GM21528 (cell line): ENCODE data around the gene BMPR2.
"Not testable (repeated sequence)": the region's sequence is repeated elsewhere in the genome, so short reads cannot be mapped to it uniquely, and the experiment has no call there.

Experiments used
- ATAC-seq: cut with Tn5 transposase; IDR thresholded peaks from one replicate; pipeline ENCODE4 v1.9.1; 2021; ENCODE audit warnings: mild to moderate bottlenecking, moderate library complexity; ENCODE audit not compliant: unreplicated experiment, low FRiP score

BMPR2 gene

DNA sequence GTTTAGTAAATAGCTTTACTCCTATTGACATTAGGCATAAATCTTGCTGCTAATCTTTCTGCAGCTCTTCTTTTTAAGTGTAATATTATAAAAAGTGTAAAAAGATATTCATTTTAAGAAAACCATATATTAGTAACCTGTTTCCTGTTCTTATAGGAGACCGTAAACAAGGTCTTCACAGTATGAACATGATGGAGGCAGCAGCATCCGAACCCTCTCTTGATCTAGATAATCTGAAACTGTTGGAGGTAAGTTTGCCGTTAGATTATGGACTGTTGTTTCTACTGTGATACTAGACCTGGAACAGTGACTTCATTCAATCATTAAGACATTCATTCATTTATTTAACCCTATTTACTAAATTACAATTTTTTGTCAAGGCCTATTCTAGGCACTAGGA is 138.6 kb downstream of the BMPR2 start:
- no peak for ATAC-seq

DNA sequence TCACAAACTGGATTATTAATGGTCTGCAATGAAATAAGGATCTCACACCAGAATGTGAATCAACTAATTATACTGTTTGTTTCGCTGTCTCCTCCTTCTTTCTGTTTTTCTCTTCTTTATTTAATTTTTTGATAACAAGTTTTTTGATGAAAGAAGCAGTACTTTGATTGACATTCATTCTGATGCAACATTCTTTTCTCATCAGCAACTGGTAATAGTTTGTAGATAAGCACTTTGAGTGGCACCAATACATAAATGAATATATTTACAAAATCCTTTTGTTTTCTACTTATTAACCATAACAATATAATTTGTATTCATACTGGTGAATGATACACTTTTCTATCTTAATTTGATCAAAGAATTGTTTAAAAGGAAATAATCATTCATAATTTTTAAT is 143.3 kb downstream of the BMPR2 start:
- no peak for ATAC-seq

DNA sequence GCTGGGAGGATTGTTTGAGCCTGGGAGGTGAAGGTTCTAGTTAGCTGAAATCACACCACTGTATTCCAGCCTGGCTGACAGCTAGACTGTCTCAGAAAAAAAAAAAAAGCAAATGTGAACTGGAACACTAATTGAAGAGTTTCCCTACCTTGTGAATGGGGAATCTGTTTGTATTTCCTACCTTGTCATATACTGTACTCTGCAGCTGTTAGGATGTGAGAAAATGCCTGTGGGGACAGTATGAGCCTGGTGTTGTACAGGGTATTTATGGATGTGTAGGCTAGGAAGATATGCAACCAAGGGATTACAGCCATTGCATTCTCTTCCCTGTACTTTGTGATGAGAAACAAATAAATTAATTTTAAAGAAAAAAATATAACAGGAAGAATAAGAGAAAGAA is 145.3 kb downstream of the BMPR2 start:
- no peak for ATAC-seq

DNA sequence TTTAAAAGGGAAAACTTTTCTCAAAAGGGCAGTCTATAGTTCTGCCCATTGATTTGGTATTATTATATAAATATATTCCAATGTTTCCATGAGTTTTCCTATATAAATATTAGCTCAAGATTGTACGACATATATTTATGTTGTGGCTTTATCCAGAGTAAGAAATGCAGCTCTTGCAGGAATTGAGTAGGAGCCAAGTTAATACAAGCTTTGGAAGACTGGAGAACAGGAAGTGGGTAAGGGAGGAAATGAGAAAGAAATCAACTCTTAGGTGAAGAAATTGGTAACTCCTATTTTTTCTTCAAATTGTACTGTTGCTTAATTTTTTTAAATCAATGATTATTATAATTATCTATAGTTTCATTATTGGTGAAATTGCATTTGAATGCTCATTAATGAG is 153.3 kb downstream of the BMPR2 start:
- ATAC-seq, result no peak

DNA sequence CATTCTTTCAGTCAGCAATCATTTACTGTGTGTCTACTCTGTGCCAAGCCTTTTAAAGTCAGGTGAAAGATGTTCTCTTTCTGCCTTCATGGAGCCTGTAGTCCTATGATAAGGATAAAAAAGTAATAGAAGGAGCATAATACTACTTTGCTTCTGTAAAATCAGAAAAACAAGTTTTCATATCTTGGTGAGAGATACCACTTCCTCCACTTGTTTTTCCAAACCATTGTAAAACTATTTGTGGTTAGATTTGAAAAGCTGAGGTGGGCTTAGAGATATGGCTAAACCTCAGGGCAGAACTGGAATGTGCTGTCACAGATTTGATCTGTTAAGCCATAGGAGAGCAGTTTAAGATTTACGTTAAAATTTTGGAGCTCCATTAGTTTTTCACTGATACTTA is 153.9 kb downstream of the BMPR2 start:
- no peak for ATAC-seq

DNA sequence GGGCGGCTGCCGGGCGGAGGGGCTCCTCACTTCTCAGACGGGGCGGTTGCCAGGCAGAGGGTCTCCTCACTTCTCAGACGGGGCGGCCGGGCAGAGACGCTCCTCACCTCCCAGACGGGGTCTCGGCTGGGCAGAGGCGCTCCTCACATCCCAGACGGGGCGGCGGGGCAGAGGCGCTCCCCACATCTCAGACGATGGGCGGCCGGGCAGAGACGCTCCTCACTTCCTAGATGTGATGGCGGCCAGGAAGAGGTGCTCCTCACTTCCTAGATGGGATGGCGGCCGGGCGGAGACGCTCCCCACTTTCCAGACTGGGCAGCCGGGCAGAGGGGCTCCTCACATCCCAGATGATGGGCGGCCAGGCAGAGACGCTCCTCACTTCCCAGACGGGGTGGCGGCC is 159.2 kb downstream of the BMPR2 start:
- not testable (repeated sequence) for ATAC-seq

DNA sequence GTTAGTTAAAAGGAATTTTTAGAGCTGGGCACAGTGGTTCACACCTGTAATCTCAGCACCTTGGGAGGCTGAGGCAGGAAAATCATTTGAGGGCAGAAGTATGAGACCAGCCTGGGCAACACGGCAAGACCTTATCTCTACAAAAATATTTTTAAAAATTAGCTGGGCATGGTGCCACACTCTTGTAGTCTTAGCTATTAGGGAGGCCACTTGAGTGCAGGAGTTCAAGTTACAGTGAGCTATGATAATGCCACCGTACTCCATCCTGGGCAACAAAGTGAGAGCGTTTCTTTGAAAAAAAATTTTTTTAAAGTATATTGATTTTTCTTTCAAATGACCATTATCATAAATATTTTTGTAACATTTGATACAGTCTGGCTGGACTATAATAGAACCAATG is 165.0 kb downstream of the BMPR2 start:
- no peak for ATAC-seq

DNA sequence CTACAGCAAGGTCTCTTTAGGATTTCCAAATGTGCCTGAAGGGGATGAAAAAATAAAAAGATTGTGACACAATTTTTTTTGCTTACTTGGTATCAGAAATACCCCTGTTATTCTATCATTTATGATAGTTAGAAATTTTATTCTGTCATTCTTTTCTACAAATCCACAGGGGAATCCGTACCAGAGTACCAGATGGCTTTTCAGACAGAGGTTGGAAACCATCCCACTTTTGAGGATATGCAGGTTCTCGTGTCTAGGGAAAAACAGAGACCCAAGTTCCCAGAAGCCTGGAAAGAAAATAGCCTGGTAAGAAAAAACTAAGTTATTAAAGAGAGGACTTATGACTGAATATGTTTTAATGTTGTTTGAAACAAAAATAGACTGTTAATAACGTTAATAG is 166.0 kb downstream of the BMPR2 start:
- ATAC-seq, result no peak

DNA sequence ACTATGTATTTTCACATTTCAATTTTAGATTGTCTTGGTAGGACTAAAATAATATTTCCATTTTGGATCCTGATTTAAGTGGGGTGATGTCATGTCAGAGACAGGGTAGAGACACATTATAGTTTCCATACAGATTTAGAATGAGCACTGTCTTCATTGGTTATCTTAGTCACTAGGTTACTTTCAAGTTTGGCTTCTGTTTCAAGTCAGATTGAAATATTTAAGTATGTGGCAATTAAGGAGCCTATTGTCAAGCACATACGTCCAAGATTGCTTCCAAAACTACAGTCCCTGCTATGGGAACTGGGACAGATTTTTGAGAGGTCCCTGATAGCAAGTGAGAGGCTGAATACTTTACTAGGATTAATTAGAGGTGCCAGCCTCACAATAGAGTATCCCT is 169.4 kb downstream of the BMPR2 start:
- no peak for ATAC-seq

DNA sequence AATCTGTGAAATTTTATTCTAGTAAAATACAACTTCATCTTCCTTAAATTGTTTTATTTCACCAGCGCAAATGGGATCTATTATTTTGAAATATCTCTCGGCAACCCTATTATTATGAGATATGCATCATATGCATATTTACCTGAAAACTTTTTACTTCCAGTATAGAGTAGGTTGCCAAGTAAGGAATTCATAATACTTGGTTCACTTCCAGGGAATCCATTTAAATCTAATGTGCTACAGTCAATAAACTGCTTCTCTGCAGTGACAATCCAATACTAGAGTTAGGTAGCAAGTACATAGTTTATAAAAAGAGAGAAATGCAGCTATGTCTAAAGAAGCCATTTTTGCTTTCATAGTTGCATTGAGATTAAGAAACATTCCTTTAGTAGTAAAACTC is 169.8 kb downstream of the BMPR2 start:
- no peak for ATAC-seq

DNA sequence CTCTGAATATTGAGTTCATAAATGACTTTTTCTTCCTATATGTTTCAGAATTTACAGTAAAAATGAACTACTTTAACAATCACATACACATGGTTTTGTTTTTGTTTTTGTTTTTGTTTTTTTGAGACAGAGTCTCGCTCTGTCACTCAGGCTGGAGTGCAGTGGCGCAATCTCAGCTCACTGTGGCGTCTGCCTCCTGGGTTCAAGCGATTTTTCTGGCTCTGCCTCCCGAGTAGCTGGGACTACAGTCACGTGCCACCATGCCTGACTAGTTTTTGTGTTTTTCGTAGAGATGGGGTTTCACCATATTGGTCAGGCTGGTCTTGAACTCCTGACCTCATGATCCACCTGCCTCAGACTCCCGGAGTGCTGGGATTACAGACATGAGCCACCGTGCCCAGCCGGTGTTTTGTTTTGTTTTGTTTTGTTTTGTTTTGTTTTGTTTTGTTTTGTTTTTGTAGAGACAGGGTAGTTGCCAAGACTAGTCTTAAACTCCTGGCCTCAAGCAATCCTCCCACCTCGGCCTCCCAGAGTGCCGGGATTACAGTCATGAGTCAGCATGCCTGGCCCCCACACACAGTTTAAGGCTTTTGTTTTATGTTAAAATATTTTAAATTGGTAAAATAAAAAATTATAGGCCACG is 170.5 kb downstream of the BMPR2 start:
- not testable (repeated sequence) for ATAC-seq

DNA sequence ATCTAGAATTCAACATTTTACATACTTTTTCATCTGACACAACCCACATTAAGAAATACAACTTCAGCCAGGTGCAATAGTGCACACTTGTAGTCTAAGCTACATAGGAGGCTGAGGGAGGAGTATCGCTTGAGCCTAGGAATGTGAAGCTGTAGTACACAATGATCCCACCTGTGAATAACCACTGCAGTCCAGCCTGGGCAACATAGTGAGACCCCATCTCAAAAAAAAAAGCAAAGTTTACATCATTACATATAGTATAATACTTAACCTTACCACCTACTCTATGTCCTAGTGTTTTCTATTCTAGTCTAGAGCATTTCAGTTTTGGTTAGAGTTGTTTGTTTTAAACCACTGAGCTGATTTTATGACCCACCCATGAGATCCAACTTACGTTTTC is 172.1 kb downstream of the BMPR2 start:
- no peak for ATAC-seq

DNA sequence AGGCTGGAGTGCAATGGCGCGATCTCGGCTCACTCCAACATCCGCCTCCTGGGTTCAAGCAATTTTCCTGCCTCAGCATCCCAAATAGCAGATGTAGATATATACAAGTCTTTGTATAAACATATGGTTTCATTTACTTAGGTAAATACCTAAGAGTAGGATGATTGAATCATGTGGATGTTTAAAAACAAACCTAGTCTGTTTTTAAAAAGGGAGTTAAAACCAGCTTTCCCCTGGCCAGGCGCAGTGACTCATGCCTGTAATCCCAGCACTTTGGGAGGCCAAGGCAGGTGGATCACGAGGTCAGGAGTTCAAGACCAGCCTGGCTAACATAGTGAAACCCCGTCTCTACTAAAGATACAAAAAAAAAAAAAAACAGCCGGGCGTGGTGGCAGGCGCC is 174.9 kb downstream of the BMPR2 start:
- ATAC-seq, result not testable (repeated sequence)

DNA sequence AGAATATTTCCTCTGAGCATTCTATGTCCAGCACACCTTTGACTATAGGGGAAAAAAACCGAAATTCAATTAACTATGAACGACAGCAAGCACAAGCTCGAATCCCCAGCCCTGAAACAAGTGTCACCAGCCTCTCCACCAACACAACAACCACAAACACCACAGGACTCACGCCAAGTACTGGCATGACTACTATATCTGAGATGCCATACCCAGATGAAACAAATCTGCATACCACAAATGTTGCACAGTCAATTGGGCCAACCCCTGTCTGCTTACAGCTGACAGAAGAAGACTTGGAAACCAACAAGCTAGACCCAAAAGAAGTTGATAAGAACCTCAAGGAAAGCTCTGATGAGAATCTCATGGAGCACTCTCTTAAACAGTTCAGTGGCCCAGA is 179.2 kb downstream of the BMPR2 start:
- ATAC-seq, result no peak

DNA sequence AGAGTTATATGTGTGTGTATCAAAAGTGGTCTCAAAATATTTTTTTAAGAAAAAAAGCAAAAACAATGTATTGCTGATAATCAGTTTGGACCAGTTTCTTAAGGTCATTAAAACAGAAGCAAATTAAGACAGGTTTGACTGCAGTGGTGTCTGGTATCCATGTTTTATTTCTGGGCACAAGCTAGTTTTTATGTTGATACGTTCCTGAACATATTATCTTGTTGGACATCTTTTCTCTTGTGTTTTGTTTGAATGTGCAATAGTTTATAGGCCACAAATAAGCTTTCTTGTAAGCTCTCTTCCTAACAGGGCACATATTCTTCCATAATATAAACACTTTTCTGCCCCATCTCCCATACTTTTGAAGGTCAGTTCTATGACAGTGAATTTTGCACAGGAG is 184.1 kb downstream of the BMPR2 start:
- ATAC-seq, result no peak

DNA sequence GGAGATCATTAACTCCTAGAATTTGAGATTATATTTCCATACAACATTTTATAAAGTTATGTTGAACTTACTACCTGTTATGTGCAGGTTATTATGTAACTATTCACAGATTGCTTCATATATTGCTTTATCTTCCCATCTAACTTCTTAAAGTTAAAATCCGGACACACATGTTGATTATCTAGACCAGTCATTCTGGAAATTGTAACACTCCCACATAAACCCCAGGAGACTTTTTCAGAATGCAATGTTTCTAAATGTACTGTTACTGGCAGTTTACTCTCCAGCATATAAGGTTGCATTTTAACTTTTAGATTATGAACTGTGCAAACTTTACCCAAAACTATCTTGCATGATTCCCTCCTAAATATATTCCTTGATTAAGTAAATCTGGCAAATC is 188.1 kb downstream of the BMPR2 start:
- ATAC-seq, result no peak

DNA sequence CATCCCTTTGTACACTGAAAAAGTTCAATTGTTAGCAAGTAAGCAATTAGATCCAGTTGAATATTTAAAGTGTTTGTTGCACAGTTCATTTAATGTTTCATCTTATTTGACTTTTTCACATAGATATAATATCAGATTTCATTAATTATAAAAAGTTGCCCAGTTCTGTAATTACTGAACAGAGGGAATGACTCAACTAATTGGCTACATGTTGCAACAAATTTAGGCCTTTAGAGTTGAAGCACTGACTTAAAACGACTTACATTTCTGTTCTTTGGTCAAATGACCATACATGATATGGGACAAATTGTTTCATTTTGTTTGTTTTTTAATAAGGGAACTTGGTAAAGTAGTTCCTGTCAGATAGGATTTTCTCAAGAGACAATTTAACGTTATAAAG is 190.2 kb downstream of the BMPR2 start:
- ATAC-seq, result no peak

DNA sequence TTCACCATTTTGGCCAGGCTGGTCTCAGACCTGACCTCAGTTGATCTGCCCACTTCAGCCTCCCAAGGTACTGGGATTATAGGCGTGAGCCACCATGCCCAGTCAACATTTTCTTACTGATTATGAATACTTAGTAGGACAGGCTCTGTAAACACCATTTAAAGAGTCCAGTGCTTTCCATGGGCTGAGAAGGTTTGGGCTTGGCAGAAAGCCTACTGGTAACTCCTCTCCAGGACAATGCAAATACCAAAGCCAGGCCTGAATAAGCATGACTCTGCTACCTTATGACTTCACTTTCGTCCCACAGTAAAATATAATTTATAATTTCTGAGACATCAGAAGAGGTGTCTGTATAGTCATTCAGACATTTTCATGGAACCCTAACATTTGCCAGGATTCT is 198.4 kb downstream of the BMPR2 start:
- ATAC-seq, result no peak

DNA sequence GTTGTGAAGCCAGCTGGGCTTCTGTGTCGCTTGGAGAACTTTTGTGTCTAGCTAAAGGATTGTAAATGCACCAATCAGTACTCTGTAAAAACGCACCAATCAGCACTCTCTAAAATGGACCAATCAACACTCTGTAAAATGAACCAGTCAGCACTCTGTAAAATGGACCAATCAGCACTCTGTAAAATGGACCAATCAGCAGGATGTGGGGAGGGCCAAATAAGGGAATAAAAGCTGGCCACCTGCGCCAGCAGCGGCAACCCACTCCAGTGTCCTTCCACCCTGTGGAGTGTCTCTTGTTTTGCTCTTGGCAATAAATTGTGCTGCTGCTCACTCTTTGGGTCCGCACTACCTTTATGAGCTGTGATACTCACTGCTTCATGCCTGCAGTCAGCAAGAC is 199.1 kb downstream of the BMPR2 start:
- ATAC-seq, result not testable (repeated sequence)

DNA sequence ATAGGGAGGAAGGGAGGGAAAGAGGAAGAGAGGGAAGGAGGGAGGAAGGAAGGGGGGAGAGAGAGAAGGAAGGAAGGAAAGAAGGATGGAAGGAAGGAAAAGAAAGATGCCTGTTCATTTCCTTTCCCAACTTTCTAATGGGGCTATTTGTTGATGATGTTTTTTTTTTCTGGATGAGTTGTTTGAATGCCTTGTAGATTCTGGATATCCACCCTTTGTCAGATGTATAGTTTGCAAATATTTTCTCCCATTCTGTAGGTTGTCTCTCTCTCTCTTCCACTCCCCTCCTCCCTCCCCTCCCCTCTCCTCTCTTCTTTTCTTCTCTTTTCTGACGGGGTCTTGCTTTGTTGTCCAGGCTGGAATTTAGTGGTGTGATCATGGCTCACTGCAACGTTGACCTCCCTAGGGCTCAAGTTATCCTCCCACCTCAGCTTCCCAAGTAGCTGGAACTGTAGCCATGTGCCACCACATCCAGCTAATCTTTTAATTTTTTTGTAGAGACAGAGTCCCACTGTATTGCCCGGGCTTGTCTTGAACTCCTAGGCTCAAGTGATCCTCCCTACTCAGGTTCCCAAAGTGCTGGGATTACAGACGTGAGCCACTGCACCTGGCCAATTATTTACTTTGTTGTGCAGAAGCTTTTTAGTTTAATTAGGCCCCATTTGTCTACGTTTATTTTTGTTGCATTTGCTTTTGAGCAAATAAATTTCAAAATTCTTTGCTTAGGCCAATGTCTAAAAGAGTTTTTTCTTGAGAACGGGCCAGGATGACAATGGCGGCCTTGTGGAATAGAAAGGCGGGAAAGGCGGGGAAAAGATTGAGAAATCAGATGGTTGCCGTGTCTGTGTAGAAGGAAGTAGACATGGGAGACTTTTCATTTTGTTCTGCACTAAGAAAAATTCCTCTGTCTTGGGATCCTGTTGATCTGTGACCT is 201.4 kb downstream of the BMPR2 start:
- no peak for ATAC-seq

DNA sequence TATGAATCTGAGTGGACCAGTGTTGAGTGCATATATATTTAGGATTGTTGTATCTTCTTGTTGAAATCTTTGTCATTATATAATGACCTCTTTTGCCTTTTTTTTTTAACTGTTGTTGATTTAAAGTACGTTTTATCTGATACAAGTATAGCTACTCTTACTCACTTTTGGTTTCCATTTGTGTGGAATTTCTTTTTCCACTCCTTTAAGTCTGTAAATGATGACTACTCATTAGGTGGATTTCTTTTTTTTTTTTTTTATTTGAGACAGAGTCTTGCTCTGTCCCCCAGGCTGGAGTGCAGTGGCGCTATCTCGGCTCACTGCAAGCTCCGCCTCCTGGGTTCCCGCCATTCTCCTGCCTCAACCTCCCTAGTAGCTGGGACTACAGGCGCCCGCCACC is 206.7 kb downstream of the BMPR2 start:
- ATAC-seq, result not testable (repeated sequence)

DNA sequence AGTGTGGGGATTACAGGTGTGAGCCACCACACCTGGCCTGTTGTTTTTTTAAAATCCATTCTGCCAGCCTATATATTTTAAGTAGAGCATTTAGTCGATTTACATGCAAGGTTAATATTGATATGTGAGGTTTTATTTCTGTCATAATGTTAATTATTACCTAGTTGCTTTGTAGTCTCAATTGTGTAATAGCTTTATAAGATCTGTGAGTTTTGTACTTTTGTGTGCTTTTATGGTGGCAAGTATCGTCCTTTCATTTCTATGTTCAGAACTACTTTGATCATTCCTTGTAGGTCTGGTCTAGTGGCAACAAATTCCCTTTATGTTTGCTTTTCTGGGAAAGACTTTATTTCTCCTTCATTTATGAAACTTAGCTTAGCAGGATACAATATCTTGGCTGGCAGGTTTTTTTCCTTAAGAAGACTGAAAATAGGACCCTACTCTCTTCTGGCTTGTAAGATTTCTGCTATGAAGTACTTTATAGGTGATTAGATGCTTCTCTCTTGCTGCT is 207.6 kb downstream of the BMPR2 start:
- no peak for ATAC-seq
